NT2/D1 (cell line): Measurements from ENCODE around the gene MYO5C.

Source experiments
- SUZ12 ChIP-seq: IDR thresholded peaks from 2 replicates; pipeline ENCODE4 v1.6.1; 2011; ENCODE audit not compliant: insufficient read length, insufficient read depth; ENCODE audit errors: extremely low read depth
- YY1 ChIP-seq: IDR thresholded peaks from 2 replicates; pipeline ENCODE4 v1.6.1; 2011; ENCODE audit not compliant: insufficient read length, insufficient read depth
- ZNF274 ChIP-seq: IDR thresholded peaks from 2 replicates; pipeline ENCODE4 v1.6.1; 2011; ENCODE audit warnings: mild to moderate bottlenecking, low read depth, low read length

- TF ChIP-seq SUZ12 (no peak), YY1 (no peak), ZNF274 (no peak)
Observed at GRCh38 chr15:52217186-52217585, 78.4 kb downstream of the MYO5C start.
